ENCODE results near the gene CMTM8.

The CMTM8 gene

GRCh38 chr3:32284443-32285212, 46.1 kb downstream of the CMTM8 start:
- H3K4me3 ChIP-seq (ENCODE audit: low read depth, low read length), result no peak overlapping the region
- H3K27me3 ChIP-seq, result no peaks in the 10 kb centered on the region
- no peaks in the 10 kb centered on the region for H3K36me3 ChIP-seq
- TF ChIP-seq, protein P1, sequence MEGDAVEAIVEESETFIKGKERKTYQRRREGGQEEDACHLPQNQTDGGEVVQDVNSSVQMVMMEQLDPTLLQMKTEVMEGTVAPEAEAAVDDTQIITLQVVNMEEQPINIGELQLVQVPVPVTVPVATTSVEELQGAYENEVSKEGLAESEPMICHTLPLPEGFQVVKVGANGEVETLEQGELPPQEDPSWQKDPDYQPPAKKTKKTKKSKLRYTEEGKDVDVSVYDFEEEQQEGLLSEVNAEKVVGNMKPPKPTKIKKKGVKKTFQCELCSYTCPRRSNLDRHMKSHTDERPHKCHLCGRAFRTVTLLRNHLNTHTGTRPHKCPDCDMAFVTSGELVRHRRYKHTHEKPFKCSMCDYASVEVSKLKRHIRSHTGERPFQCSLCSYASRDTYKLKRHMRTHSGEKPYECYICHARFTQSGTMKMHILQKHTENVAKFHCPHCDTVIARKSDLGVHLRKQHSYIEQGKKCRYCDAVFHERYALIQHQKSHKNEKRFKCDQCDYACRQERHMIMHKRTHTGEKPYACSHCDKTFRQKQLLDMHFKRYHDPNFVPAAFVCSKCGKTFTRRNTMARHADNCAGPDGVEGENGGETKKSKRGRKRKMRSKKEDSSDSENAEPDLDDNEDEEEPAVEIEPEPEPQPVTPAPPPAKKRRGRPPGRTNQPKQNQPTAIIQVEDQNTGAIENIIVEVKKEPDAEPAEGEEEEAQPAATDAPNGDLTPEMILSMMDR (IDR thresholded peaks at IDR 0.05; ENCODE audit: low read depth, low read length), result no peak
- H3K4me1 ChIP-seq, result no peaks in the 10 kb centered on the region
- no peaks in the 10 kb centered on the region for H3K9me3 ChIP-seq
- no peak for DNase-seq

DNA sequence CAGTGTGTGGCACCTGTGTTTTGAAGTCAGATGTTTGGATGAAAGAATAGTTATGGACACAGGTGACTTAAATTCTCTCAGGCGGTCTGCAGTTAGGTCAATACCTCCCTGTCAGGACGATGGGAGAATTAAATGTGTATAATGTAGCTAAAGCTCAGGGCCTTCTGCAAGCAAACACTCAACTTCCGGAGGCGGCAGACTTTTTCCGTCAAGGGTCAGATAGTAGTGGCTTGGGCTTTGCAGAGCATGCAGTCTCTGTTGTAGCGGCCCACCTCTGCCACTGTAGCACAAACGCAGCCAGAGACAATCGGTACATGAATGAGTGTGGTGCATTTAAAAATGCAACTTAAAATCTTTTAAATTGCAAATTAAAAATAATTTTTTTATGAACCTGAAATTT, 47.4 kb downstream of the CMTM8 start:
- no peak overlapping the region for H3K4me3 ChIP-seq (ENCODE audit: low read depth, low read length)
- DNase-seq, result no peak
- H3K27me3 ChIP-seq, result no peaks in the 10 kb centered on the region
- no peaks in the 10 kb centered on the region for H3K9me3 ChIP-seq
- H3K4me1 ChIP-seq, result no peaks in the 10 kb centered on the region
- TF ChIP-seq, protein P1 (IDR thresholded peaks at IDR 0.05; ENCODE audit: low read depth, low read length), result no peak
- no peaks in the 10 kb centered on the region for H3K36me3 ChIP-seq

GRCh38 chr3:32288819-32289218, 50.3 kb downstream of the CMTM8 start:
- no peaks in the 10 kb centered on the region for H3K9me3 ChIP-seq
- H3K27me3 ChIP-seq, result no peaks in the 10 kb centered on the region
- no peaks in the 10 kb centered on the region for H3K36me3 ChIP-seq
- TF ChIP-seq, protein P1 (IDR thresholded peaks at IDR 0.05; ENCODE audit: low read depth, low read length), result no peak
- DNase-seq, result no peak
- H3K4me3 ChIP-seq (ENCODE audit: low read depth, low read length), result no peak overlapping the region
- H3K4me1 ChIP-seq, result no peaks in the 10 kb centered on the region

DNA sequence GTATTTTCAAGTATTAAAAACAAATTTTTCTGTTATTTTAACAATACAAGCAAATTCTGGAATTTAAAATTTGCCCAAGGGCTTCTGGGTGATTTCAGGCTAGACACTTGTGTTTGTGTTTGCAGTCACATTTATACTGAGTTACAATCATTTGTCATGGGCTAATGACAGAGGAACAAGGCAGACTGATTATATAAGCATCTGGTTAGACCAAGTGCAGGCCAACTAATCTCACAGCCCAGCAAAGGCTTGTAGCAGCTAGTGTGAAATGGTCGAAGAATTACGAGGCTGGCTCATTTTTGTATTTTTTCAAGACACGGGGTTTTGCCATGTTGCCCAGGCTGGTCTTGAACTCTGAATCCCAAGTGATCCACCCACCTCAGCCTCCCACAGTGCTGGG, 52.1 kb downstream of the CMTM8 start:
- Histone ChIP-seq H3K9me3 (no peaks in the 10 kb centered on the region), H3K4me1 (no peaks in the 10 kb centered on the region), H3K27me3 (no peaks in the 10 kb centered on the region), H3K36me3 (no peaks in the 10 kb centered on the region), H3K4me3 (ENCODE audit: low read depth, low read length) (no peak overlapping the region)
- TF ChIP-seq, protein P1 (IDR thresholded peaks at IDR 0.05; ENCODE audit: low read depth, low read length), result no peak
- no peak for DNase-seq

DNA sequence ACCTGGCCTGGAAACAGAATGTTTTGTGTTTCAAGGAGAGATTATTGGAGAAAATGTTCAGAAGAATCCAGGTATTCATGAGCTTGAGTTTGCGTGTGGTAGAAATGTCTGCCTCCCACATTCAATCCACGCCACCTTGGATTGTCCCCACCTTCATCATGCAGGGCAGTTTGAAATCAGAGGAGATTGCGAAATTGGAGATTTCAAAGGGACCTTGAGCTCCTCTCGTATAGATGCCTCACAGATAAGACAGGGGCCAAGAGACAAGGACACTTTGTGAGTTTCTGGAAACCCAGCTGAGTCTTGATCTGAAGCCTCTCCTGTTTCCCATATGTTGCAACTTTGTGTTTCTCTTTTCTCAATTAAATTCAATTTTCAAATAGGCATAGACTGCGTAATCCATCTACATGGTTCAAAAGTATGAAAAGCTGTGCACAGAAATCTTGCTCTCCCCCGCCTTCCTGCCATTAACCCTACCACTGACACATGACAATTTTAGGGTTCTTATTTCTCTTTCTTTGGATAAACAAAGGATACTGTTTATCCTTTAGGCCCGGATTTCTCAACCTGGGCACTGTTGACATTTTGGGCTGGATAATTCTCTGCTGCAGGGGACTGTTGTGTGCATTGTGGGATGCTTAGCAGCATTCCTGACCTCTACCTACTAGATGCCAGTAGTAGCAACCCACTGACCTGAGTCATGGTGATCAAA, 53.8 kb downstream of the CMTM8 start:
- Histone ChIP-seq H3K9me3 (no peaks in the 10 kb centered on the region), H3K36me3 (no peaks in the 10 kb centered on the region), H3K27me3 (no peaks in the 10 kb centered on the region), H3K4me1 (no peaks in the 10 kb centered on the region), H3K4me3 (ENCODE audit: low read depth, low read length) (no peak overlapping the region)
- TF ChIP-seq, protein P1 (IDR thresholded peaks at IDR 0.05; ENCODE audit: low read depth, low read length), result no peak
- no peak for DNase-seq

GRCh38 chr3:32293903-32294302, 55.4 kb downstream of the CMTM8 start:
- Histone ChIP-seq H3K36me3 (no peaks in the 10 kb centered on the region), H3K4me3 (ENCODE audit: low read depth, low read length) (no peak overlapping the region), H3K4me1 (no peaks in the 10 kb centered on the region), H3K9me3 (no peaks in the 10 kb centered on the region), H3K27me3 (no peaks in the 10 kb centered on the region)
- TF ChIP-seq, protein P1 (IDR thresholded peaks at IDR 0.05; ENCODE audit: low read depth, low read length), result no peak
- no peak for DNase-seq
